Measurements from ENCODE around the gene VSIG10L. TPM values are rescaled to one million over a fixed set of nuclear protein-coding genes. Genes with fewer than 3 reads are reported as not detected.

The VSIG10L gene
- total RNA-seq, 2 experiments from 2014 or later, result 0.09 to 1.6 TPM

DNA sequence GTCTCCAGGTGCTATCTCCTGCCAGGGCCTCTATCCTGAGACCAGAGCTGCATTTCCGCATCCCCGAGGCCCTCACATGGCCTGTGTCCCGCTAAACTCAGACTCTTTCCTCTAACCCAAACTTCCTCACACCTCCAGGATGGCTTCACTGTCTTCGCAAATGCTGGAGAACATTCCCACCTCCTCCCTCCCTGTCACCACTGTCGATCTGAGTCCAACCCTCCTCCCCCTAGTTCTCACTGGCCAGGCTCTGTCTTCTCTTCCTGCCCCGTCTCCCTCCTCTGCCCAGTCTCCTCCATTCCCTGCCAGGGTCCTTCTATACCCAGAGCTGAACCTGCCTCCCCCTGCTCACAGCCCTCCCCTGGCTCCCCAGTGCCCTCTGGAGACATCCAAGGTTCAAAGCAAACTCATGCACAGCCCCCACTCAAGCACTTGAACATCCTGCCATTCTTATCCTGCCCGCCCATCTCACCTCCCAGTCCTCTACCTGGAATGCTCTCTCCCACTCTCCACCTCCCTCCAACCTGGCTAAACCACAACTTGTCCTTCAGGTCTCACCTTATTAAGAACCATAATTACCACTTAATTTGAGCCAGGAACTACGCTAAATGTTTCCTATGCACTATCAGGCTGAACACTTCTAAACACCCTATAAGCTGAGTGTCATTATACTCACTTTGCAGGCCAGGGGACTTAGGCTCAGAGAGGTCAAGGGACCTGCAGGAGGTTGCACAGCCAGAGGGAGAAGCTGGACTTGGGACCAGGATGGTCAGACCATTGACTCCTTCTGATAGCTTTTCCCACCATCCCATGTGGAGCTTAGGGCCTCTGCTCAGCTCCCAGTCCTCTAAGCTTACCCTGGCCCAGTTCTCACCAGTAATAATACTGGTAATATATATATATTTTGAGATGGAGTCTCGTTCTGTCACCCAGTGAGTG, 961 bp upstream of the VSIG10L start:
- H3K4me3 ChIP-seq (ENCODE audit: low read depth, low read length, poor library complexity, severe bottlenecking), result no peak overlapping the region
- H4K20me1 ChIP-seq (ENCODE audit: insufficient read depth, low read length), result no peaks in the 10 kb centered on the region
- H2AFZ ChIP-seq (ENCODE audit: low read length), result no peak overlapping the region
- TF ChIP-seq, protein P1, sequence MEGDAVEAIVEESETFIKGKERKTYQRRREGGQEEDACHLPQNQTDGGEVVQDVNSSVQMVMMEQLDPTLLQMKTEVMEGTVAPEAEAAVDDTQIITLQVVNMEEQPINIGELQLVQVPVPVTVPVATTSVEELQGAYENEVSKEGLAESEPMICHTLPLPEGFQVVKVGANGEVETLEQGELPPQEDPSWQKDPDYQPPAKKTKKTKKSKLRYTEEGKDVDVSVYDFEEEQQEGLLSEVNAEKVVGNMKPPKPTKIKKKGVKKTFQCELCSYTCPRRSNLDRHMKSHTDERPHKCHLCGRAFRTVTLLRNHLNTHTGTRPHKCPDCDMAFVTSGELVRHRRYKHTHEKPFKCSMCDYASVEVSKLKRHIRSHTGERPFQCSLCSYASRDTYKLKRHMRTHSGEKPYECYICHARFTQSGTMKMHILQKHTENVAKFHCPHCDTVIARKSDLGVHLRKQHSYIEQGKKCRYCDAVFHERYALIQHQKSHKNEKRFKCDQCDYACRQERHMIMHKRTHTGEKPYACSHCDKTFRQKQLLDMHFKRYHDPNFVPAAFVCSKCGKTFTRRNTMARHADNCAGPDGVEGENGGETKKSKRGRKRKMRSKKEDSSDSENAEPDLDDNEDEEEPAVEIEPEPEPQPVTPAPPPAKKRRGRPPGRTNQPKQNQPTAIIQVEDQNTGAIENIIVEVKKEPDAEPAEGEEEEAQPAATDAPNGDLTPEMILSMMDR (conservative IDR thresholded peaks at IDR 0.05; ENCODE audit: low read length), result no peak
- no peak for TF ChIP-seq EZH2phosphoT487 (IDR thresholded peaks at IDR 0.05; ENCODE audit: borderline replicate concordance, low read depth, low read length)
- CTCF ChIA-PET (ENCODE audit: unreplicated experiment), result interaction anchor here (0.5 kb wide), 1 partner anchor 75 kb away, joined by 4 read pairs; the partner anchor contains the start of gene SIGLEC10
- no peak for DNase-seq (ENCODE audit: low spot score)
- H3K4me2 ChIP-seq (ENCODE audit: low read length), result no peak overlapping the region
- no peaks in the 10 kb centered on the region for H3K79me2 ChIP-seq (ENCODE audit: insufficient read depth, low read depth, low read length)
- H3K27ac ChIP-seq (ENCODE audit: low read depth, low read length, poor library complexity, severe bottlenecking), result no peak overlapping the region
- no TSS peak for BruUV-seq (replicated peaks)
- POLR2A ChIA-PET, result interaction anchor here (0.9 kb wide), 1 partner anchor 12 kb away, joined by 3 read pairs; no protein-coding TSS in a partner anchor
- intact Hi-C loops (cut with micrococcal nuclease; ENCODE audit: unreplicated experiment), result no loop called here
- H3K9me3 ChIP-seq (ENCODE audit: low read length), result no peaks in the 10 kb centered on the region
- no peaks in the 10 kb centered on the region for H3K9me2 ChIP-seq (ENCODE audit: insufficient read depth, low read length)
- H3K4me1 ChIP-seq (ENCODE audit: insufficient read depth, low read length, poor library complexity, severe bottlenecking), result peaks cover 10% of the 10 kb centered on the region
- no peaks in the 10 kb centered on the region for H3K36me3 ChIP-seq (ENCODE audit: insufficient read depth, low read length)

- H3K79me2 ChIP-seq (ENCODE audit: insufficient read depth, low read depth, low read length), result no peaks in the 10 kb centered on the region
- POLR2A ChIA-PET, result no interaction called here
- H3K36me3 ChIP-seq (ENCODE audit: insufficient read depth, low read length), result no peaks in the 10 kb centered on the region
- no peak overlapping the region for H2AFZ ChIP-seq (ENCODE audit: low read length)
- H3K4me3 ChIP-seq (ENCODE audit: low read depth, low read length, poor library complexity, severe bottlenecking), result no peak overlapping the region
- H3K27ac ChIP-seq (ENCODE audit: low read depth, low read length, poor library complexity, severe bottlenecking), result no peak overlapping the region
- H3K4me1 ChIP-seq (ENCODE audit: insufficient read depth, low read length, poor library complexity, severe bottlenecking), result peaks cover 10% of the 10 kb centered on the region
- intact Hi-C loops (cut with micrococcal nuclease; ENCODE audit: unreplicated experiment), result no loop called here
- CTCF ChIA-PET (ENCODE audit: unreplicated experiment), result no interaction called here
- no TSS peak for BruUV-seq (replicated peaks)
- no peaks in the 10 kb centered on the region for H3K9me3 ChIP-seq (ENCODE audit: low read length)
- H3K4me2 ChIP-seq (ENCODE audit: low read length), result no peak overlapping the region
- no peaks in the 10 kb centered on the region for H4K20me1 ChIP-seq (ENCODE audit: insufficient read depth, low read length)
- H3K9me2 ChIP-seq (ENCODE audit: insufficient read depth, low read length), result no peaks in the 10 kb centered on the region
- TF ChIP-seq, protein P1 (conservative IDR thresholded peaks at IDR 0.05; ENCODE audit: low read length), result no peak
- TF ChIP-seq EZH2phosphoT487 (IDR thresholded peaks at IDR 0.05; ENCODE audit: borderline replicate concordance, low read depth, low read length), result no peak
- no peak for DNase-seq (ENCODE audit: low spot score)
Measured at GRCh38 chr19:51341066-51341465, 873 bp downstream of the VSIG10L start.
